HG02938 (cell line): Measurements from ENCODE around the gene GCK.

Experiments
- ATAC-seq: cut with Tn5 transposase; IDR thresholded peaks from one replicate; pipeline ENCODE4 v1.9.1; 2021; ENCODE audit warnings: mild to moderate bottlenecking, moderate library complexity; ENCODE audit not compliant: unreplicated experiment

The GCK gene

GRCh38 chr7:44223362-44224079 is 34.3 kb upstream of the GCK start:
- no peak for ATAC-seq

- ATAC-seq: no peak
Observed at GRCh38 chr7:44222776-44223261, 33.6 kb upstream of the GCK start.

- no peak for ATAC-seq
Observed at GRCh38 chr7:44222074-44222473, 32.8 kb upstream of the GCK start.

- ATAC-seq: no peak
Observed at GRCh38 chr7:44221231-44221791, 32.1 kb upstream of the GCK start.

GRCh38 chr7:44220358-44221112 is 31.3 kb upstream of the GCK start:
- ATAC-seq: no peak

- ATAC-seq: no peak
Observed at GRCh38 chr7:44220046-44220357, 30.8 kb upstream of the GCK start.

GRCh38 chr7:44219371-44220045 is 30.3 kb upstream of the GCK start:
- ATAC-seq: no peak

GRCh38 chr7:44218418-44219201 is 29.4 kb upstream of the GCK start:
- no peak for ATAC-seq

GRCh38 chr7:44217852-44218402 is 28.7 kb upstream of the GCK start:
- no peak for ATAC-seq

GRCh38 chr7:44217223-44217714 is 28.0 kb upstream of the GCK start:
- no peak for ATAC-seq

GRCh38 chr7:44216521-44217222 is 27.4 kb upstream of the GCK start:
- ATAC-seq: no peak

GRCh38 chr7:44216019-44216418 is 26.8 kb upstream of the GCK start:
- ATAC-seq: no peak

GRCh38 chr7:44215531-44215930 is 26.3 kb upstream of the GCK start:
- ATAC-seq: no peak

GRCh38 chr7:44213877-44214388 is 24.7 kb upstream of the GCK start:
- ATAC-seq: no peak

- ATAC-seq: no peak
Observed at GRCh38 chr7:44213206-44213876, 24.1 kb upstream of the GCK start.

- no peak for ATAC-seq
Observed at GRCh38 chr7:44212581-44213184, 23.4 kb upstream of the GCK start.

GRCh38 chr7:44212018-44212417 is 22.8 kb upstream of the GCK start:
- ATAC-seq: no peak

GRCh38 chr7:44211126-44211675 is 22.0 kb upstream of the GCK start:
- ATAC-seq: no peak
